ENCODE data around the gene DRAXIN. TPM values are rescaled to one million over a fixed set of nuclear protein-coding genes. Genes with fewer than 3 reads are reported as not detected.

The DRAXIN gene
- polyA plus RNA-seq, 1 experiment: 0.04 TPM

DNA sequence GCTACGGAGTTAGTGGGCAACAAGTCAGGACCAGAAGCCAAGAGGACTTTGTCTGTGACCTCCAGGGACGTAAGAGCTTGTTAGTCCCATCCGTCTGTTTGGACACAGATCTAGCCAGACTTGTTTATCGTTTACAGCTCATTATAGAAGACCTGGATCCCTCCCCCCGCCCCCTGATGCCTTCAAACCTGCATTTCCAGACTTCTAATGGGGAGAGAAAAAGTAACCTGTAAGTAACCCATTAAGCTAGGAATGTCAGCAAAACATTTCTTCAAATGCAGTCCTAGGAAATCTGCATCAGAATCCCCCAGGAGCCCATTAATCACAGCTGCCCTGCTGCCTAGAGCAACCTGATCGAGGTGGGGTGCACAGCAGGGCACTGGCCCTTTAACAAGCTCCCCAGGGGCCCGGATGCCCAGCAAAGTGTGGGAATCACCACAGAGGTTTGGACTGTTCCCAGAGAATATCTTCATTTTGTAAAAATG, 9.2 kb upstream of the DRAXIN start:
- DNase-seq (ENCODE audit: low read depth, low spot score): no peak
- TF ChIP-seq, protein P1, sequence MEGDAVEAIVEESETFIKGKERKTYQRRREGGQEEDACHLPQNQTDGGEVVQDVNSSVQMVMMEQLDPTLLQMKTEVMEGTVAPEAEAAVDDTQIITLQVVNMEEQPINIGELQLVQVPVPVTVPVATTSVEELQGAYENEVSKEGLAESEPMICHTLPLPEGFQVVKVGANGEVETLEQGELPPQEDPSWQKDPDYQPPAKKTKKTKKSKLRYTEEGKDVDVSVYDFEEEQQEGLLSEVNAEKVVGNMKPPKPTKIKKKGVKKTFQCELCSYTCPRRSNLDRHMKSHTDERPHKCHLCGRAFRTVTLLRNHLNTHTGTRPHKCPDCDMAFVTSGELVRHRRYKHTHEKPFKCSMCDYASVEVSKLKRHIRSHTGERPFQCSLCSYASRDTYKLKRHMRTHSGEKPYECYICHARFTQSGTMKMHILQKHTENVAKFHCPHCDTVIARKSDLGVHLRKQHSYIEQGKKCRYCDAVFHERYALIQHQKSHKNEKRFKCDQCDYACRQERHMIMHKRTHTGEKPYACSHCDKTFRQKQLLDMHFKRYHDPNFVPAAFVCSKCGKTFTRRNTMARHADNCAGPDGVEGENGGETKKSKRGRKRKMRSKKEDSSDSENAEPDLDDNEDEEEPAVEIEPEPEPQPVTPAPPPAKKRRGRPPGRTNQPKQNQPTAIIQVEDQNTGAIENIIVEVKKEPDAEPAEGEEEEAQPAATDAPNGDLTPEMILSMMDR (IDR thresholded peaks at IDR 0.05; ENCODE audit: low read depth, low read length): no peak
- Histone ChIP-seq H3K27ac (ENCODE audit: low read depth, low read length) (no peak overlapping the region), H3K4me3 (ENCODE audit: low read depth, low read length) (no peak overlapping the region), H3K9me3 (ENCODE audit: control insufficient read depth, insufficient read depth, low read length) (no peaks in the 10 kb centered on the region; the same call in 1 of the 2 replicates), H3K27me3 (ENCODE audit: control insufficient read depth, insufficient read depth, low read length) (no peaks in the 10 kb centered on the region)
- ChIA-PET POLR2A (interaction anchor here (1.3 kb wide), 1 partner anchor 11 kb away, joined by 4 read pairs; no protein-coding TSS in a partner anchor), CTCF (interaction anchor here (0.7 to 2.4 kb wide), 11 partner anchors 13 to 211 kb away, joined by 3 to 17 read pairs (median 4); partner anchors contain the start of gene FBXO6)

DNA sequence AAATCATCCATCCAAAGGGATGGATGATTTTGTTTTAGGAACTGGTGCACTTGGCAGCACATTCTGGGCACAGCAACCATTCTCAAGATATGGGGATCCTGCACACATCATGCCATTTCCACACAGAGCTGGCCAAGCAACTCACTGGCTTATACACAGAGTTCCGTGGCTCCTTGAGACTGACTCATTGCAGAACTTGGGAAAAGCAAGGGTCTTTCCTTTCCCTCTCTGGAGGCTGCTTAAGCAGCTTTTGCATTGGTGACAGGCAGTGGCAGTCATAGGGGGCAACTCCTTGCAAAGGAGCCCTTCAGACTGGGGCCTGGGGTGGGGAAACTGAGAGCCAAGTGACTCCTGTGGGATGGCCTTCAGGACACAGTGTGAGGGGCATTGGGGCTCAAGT, 8.7 kb upstream of the DRAXIN start:
- no peak overlapping the region for H3K27ac ChIP-seq (ENCODE audit: low read depth, low read length)
- no peak overlapping the region for H3K4me3 ChIP-seq (ENCODE audit: low read depth, low read length)
- DNase-seq (ENCODE audit: low read depth, low spot score): no peak
- ChIA-PET CTCF (interaction anchor here (1.0 to 2.4 kb wide), 8 partner anchors 18 to 210 kb away, joined by 3 to 17 read pairs (median 4); partner anchors contain the start of gene FBXO6), POLR2A (no interaction called here)
- TF ChIP-seq, protein P1 (IDR thresholded peaks at IDR 0.05; ENCODE audit: low read depth, low read length): no peak
- H3K9me3 ChIP-seq (ENCODE audit: control insufficient read depth, insufficient read depth, low read length): no peaks in the 10 kb centered on the region; the same call in 1 of the 2 replicates
- peaks cover 1% of the 10 kb centered on the region for H3K27me3 ChIP-seq (ENCODE audit: control insufficient read depth, insufficient read depth, low read length)

DNA sequence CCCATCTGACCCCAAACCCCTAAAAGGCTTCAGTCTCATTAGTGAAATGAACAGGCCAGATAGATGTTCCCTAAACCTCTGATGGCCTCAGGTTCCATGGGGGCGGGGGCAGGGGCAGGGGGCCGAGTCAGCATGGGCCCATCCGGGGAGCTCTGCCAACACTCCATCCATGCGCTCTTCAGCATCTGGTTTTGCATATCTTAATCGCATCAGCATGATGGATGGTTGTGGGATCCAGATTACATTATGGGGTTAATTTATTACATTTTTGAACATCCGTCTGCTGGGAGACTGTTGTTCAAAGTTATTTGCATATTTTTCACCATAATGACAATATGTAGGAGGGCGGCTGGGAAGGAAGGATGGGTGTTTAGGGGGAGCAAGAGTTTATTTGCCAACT, 7.4 kb upstream of the DRAXIN start:
- Histone ChIP-seq H3K4me3 (ENCODE audit: low read depth, low read length) (no peak overlapping the region), H3K27ac (ENCODE audit: low read depth, low read length) (no peak overlapping the region), H3K9me3 (ENCODE audit: control insufficient read depth, insufficient read depth, low read length) (no peaks in the 10 kb centered on the region; the same call in 1 of the 2 replicates), H3K27me3 (ENCODE audit: control insufficient read depth, insufficient read depth, low read length) (peaks cover 7% of the 10 kb centered on the region)
- ChIA-PET POLR2A (interaction anchor here (0.5 kb wide), 1 partner anchor 421 kb away, joined by 3 read pairs; no protein-coding TSS in a partner anchor), CTCF (interaction anchor here (1.3 kb wide), 1 partner anchor 30 kb away, joined by 3 read pairs; no protein-coding TSS in a partner anchor)
- TF ChIP-seq, protein P1 (IDR thresholded peaks at IDR 0.05; ENCODE audit: low read depth, low read length): no peak
- DNase-seq (ENCODE audit: low read depth, low spot score): no peak

DNA sequence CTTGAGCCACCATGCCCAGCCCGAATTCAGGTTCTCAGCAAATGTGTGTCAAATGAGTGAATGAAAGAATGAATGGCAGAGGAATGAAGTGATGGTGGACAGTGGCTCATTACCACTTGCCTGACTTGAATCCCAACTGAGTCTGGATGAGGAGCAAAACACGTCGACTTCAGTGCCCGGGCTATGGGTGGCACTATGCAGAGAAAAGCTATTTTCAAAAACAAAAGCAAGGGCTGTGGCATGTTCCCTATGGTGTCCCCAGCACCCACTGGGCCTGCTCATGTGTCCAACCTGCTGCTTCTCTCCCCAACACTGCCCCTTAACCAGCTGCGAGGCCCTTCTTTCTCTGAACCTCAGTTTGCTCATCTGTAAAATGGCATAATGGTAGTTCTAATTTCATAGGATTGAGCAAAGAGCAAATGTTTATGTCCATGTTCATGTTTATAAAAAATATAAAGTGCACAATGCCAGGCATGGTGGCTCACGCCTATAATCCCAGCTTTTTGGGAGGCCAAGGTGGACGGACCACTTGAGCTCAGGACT, 6.2 kb upstream of the DRAXIN start:
- CTCF ChIA-PET: interaction anchor here (0.9 to 1.3 kb wide), 2 partner anchors 29 to 34 kb away, joined by 3 to 4 read pairs; no protein-coding TSS in a partner anchor
- Histone ChIP-seq H3K4me3 (ENCODE audit: low read depth, low read length) (no peak overlapping the region), H3K27me3 (ENCODE audit: control insufficient read depth, insufficient read depth, low read length) (peaks cover 16% of the 10 kb centered on the region), H3K9me3 (ENCODE audit: control insufficient read depth, insufficient read depth, low read length) (no peaks in the 10 kb centered on the region; the same call in 1 of the 2 replicates), H3K27ac (ENCODE audit: low read depth, low read length) (no peak overlapping the region)
- no peak for DNase-seq (ENCODE audit: low read depth, low spot score)
- POLR2A ChIA-PET: no interaction called here
- TF ChIP-seq, protein P1 (IDR thresholded peaks at IDR 0.05; ENCODE audit: low read depth, low read length): no peak

DNA sequence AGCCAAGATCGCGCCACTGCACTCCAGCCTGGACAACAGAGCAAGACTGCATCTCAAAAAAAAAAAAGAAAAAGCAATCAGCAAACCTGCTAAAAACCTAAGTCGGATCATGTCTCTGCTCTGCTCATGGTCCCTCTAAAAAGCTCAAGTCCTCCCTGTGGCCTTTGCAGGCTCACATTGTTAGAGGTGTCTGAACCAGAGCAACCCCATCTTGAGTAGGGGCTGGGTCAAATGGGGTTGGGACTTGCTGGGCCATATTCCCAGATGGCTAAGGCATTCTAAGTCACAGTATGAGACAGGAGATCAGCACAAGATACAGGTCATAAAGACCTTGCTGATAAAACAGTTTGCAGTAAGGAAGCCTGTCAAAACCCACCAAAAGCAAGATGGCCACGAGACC, 3.0 kb upstream of the DRAXIN start:
- POLR2A ChIA-PET: interaction anchor here (0.7 kb wide), 2 partner anchors 221 to 1137 kb away, joined by 3 to 5 read pairs; no protein-coding TSS in a partner anchor
- H3K27me3 ChIP-seq (ENCODE audit: control insufficient read depth, insufficient read depth, low read length): peaks cover 41% of the 10 kb centered on the region
- CTCF ChIA-PET: interaction anchor here (0.7 kb wide), 1 partner anchor 47 kb away, joined by 3 read pairs; no protein-coding TSS in a partner anchor

More for the DNA sequence above, 3.0 kb upstream of the DRAXIN start:
- no peak overlapping the region for H3K4me3 ChIP-seq (ENCODE audit: low read depth, low read length)
- no peak overlapping the region for H3K27ac ChIP-seq (ENCODE audit: low read depth, low read length)
- H3K9me3 ChIP-seq (ENCODE audit: control insufficient read depth, insufficient read depth, low read length): no peaks in the 10 kb centered on the region
- no peak for DNase-seq (ENCODE audit: low read depth, low spot score)
- TF ChIP-seq, protein P1 (IDR thresholded peaks at IDR 0.05; ENCODE audit: low read depth, low read length): no peak
